HG02571 (cell line): ENCODE results near the gene ATP7A.
"Not testable (repeated sequence)": the region's sequence is repeated elsewhere in the genome, so short reads cannot be mapped to it uniquely, and the experiment has no call there.

Experiments
- ATAC-seq: cut with Tn5 transposase; IDR thresholded peaks from one replicate; pipeline ENCODE4 v1.9.1; 2021; ENCODE audit warnings: mild to moderate bottlenecking, moderate library complexity; ENCODE audit not compliant: unreplicated experiment

ATP7A gene

DNA sequence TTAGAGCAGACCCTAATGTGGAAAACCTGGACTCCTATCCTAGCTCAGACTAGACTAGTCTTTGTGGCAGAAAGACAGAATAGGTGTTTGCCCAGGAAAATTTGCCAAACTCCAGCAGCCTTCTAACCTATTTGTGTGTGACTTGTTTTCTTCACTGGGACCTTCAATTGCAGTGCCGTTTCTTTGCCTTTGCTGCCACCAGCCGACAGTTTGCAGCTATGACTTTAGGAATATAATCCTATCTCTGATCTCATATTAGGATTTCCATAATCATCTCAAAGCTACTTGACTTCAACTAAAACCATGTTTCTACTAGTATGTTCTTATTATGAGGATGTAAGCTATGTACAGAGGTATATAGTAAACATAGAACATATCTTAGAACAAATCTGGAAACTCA lies 119.2 kb downstream of the ATP7A start:
- ATAC-seq: no peak

DNA sequence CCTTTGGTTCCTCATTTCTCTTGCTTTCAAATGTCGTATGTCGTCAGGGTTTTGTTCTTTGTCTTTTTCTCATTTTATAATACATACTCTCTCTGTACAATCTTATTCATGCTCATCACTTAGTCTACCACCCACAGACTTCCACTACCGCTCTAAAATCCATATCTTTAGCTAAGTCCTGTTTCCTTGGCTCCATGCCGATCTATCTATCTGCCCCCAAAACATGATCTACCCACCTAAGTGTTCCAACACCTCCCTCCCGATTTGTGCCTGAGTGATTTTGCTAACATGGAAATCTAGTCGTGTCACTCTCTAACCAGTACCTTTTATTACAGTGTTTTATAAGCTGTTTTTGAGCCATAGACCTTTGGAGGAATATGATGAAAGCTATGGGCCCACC lies 124.6 kb downstream of the ATP7A start:
- no peak for ATAC-seq

DNA sequence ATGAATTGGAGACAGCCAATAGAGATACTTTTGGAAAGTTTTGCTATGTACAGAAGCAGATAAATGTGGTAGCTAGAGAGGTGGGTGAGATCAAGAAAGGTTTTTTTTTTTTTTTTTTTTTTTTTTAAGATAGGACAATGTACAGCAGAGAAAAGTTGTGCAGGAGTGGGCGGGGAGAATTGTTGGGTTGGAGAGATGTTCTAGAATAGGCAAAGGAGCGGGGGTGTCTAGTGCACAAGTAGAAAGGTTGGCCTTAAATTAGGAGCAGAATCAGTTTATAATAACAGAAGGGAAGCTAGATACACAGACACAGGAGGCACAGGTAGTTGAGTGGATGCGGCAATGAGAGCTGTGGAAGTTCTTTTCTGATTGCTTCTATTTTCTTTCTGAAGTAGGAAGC lies 127.4 kb downstream of the ATP7A start:
- ATAC-seq: no peak

DNA sequence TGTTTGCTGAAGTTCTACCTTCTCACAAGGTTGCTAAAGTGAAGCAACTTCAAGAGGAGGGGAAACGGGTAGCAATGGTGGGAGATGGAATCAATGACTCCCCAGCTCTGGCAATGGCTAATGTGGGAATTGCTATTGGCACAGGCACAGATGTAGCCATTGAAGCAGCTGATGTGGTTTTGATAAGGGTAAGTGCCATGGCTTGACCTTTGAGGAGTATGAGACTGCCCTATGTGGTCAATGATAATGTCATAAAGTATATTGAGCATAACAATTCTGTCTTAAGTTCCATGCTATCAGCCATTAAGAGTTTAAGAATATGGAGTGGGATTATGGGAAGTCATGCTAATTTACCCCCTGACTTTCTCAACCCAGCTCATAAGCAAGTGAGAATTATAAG lies 132.1 kb downstream of the ATP7A start:
- no peak for ATAC-seq

DNA sequence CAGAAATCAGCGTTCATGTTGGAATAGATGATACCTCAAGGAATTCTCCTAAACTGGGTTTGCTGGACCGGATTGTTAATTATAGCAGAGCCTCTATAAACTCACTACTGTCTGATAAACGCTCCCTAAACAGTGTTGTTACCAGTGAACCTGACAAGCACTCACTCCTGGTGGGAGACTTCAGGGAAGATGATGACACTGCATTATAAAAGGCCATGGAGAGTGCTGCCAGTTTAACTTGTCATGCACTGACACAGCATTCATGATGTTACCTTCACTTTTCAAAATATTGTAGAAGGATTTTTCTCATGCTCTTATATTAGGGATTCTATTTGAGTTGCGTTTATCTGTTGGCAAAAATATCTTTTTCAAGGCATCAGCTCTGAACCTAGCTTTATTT lies 135.9 kb downstream of the ATP7A start:
- ATAC-seq: no peak

DNA sequence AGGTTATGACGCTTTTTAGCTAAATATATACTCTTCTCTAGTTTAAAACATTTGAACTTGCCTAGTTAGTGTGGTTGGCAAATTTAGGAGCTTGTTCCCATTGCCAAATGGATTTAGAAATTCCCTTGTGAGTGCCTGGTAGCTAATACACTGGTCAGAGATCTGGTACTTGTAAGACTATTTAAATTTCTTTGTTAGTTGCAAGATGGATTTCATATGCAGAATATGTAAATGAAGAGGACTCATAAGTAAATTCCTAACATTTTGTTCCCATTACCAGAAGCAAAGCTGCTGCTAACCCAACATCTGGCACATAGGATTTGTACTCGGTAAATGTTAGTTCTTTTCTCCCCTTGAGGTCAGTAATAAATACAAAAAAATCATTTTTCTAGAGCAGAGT lies 137.6 kb downstream of the ATP7A start:
- ATAC-seq: no peak

DNA sequence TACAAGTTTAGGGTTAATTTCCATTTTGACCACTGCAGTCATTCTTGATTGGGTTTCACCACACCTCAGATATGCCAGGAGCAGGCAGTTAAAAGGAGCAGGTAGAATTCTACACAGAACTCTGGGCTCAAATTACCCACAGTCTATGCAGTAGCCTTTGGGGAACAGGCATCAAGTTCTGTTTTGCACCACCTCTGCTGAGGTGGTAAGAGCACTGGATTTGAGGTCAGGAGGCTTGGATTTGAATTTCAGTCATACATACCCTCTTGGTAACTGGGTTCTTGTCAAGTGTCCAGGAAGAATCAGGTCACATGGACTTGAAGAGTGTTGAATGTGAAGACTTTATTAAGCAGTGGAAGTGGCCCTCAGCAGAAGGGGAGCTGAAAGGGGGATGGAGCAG lies 153.2 kb downstream of the ATP7A start:
- ATAC-seq: no peak

DNA sequence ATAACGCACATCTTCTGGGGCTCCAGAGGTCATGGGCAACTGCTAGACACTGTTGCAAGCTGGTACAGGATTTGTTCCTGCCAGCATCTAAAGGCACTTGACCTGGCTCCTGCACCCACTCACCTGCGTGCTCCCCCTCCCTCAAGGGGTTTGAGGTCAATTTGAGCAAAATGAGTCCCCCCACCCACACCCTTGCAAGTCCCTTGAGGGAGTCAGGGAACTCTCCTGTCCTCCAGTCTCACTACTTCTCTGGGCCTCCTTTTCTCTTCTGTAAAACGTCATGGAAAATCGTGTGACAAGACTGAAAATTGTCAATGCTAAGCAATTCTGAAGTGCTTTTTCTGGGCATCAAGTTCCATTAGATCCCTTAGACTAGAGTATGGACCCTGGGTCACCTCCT lies 153.7 kb downstream of the ATP7A start:
- peak; percentile 27 for ATAC-seq

DNA sequence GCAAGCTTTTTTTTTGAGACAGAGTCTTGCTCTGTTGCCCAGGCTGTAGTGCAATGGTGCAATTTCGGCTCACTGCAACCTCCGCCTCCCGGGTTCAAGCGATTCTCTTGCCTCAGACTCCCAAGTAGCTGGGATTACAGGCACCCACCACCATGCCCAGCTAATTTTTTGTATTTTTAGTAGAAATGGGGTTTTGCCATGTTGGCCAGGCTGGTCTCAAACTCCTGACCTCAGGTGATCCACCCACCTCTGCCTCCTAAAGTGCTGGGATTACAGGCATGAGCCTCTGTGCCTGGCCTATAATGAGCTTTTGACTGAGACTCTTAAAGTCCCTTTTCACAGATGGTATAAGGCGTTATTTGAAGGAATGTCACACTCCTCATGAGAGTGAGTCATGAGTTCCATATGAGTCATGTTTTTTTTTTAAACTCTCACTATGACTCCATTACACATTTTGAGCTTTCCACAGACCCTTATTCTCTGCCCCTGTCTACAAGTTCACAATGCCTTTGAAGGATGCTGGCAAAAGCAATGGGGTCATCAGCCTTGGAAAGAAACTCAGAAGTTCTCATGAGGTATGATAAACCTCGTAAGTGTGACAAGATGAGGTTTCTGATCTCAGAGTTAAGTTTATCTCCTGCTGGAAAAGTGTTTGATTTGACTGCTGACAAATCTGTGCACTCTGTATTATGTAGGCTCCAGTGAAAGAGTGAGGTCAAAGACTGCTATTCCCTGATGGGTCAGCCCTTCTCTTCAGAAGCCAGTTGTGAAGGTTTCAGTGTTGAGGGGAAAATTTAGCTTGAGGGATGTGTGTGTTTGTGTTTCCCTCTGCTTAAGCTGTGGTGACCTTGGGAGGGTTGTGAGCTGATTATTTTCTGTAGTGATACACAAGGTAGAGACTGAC lies 154.5 kb downstream of the ATP7A start:
- peak; percentile 77 for ATAC-seq

DNA sequence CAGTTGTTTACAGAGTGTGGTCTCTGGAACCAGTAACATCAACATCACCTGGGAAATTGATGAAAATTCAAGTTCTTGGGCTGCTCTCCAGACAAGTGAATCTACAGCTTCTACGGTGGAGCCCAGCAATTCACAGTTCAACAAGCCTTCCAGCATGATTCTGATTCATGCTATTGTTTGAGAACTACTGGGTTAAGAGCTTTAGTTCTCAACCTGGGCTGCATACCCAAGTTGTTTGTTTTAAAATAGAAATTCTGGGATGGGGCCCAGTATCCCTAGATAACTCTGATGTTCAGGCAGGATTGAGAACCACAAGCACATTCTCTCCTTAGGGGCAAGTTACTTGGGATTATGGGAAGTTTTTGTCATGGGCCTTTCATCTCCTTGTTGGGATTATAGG lies 155.6 kb downstream of the ATP7A start:
- no peak for ATAC-seq

DNA sequence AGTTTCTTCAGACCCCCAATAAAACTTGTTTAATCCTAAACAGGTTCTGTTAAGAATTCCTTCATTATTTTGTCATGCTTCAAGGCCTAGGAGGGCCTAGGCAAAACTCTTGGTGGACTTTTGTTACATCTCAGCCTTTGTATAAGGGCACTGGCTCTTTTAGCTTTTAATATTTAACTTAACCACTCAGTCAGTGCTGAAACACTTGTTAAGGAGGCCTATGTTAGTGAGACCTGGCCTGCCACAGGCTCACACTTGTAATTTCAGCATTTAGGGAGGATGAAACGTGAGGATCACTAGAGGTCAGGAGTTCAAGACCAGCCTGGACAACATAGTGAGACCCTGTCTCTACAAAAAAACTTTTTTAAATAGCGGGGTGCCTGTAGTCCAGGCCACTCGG lies 160.8 kb downstream of the ATP7A start:
- ATAC-seq: no peak

DNA sequence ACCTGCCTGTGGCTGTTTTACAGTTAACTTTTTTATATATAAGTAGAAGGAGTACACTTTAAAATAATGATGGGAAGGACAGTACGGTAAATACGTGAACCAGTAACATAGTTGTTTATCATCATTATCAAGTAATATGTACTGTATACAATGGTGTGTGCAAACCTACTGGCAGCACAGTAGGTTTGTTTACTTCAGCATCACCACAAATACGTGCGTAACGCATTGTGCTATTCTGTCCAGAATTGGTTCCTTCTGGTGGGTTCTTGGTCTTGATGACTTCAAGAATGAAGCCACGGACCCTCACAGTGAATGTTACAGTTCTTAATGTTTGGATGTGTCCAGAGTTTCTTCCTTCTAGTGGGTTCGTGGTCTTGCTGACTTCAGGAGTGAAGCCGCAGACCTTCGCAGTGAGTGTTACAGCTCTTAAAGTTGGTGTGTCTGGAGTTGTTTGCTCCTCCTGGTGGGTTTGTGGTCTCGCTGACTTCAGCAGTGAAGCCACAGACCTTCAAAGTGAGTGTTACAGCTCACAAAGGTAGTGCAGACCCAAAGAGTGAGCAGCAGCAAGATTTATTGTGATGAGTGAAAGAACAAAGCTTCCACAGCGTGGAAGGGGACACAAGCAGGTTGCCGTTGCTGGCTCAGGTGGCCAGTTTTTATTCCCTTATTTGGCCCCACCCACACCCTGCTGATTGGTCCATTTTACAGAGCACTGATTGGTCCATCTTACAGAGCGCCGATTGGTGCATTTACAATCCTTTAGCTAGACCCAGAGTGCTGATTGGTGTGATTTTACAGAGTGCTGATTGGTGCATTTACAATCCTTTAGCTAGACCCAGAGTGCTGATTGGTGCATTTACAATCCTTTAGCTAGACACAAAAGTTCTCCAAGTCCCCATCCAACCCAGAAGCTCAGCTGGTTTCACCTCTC lies 162.9 kb downstream of the ATP7A start:
- not testable (repeated sequence) for ATAC-seq

DNA sequence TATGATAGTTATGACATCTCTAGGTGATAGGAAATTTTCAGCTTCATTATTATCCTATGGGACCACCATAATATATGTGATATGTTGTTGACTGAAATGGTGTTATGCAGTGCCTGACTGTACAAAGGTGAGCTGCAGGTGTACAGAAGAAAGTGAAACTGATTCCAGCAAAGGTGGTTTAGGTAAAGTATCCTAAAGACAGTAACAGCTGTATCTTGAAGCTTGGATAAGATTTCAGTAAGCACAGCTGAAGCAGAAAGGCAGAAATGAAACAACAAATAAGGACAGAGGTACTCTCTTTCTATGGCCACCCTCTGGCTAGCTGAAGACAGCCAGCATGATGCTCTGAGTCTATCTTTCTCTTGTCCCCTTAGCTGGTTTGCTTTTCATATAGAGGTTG lies 163.6 kb downstream of the ATP7A start:
- ATAC-seq: no peak

DNA sequence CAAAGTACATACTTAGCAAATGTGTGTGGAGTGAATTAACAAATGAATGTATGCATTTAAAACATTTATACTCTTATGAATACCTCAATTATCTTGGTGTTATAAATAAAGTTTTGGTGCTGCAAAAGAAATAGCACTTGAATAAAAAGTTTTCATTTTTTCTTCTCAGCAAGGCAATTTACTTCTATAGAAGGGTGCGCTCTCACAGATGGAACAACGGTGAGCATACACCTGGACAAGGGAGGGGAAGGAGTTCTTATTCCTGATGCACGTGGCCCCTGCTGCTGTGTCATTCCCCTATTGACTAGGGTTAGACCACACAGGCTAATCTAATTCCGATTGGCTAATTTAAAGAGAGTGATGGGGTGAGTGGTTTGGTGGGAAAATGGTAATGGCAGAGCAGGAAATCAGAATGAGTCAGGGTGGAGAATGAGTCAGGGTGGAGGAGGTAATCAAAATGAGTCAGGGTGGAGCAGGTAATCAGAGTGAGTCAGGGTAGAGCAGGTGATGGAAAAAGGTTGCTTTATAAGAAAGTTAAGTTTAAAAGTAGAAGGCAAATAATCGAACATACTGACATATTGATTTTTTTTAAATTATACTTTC lies 165.4 kb downstream of the ATP7A start:
- no peak for ATAC-seq

DNA sequence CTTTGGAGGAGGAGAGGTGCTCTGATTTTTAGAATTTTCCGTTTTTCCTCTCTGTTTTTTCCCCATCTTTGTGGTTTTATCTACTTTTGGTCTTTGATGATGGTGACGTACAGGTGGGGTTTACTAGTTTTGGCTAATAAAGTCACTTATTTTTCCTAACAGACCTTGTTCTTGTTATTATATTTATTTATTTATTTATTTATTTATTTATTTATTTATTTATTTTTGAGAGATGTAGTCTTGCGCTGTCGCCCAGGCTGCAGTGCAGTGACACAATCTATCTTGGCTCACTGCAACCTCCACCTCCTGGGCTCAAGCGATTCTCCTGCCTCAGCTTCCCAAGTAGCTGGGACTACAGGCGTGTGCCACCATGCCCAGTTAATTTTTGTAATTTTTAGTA lies 170.9 kb downstream of the ATP7A start:
- ATAC-seq: not testable (repeated sequence)

DNA sequence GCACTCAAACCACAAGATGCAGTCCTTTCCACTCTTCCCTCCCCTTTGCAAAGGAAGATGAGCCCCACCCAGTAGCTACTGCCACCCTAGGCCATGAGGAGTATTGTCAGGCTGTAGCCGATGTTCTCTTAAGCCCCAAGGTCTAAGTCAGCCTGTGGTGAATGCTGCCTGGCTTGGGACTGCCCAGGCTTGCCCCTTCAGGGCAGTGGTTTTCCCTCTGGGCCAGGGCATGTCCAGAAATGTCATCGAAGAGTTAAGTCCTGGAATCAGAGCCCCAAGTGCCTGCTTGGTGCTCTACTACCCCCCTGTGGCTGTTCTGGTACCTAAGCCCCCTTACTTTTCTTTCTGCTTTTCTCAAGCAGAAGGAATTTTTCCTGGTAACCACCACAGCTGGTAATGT lies 181.8 kb downstream of the ATP7A start:
- ATAC-seq: peak; percentile 70

DNA sequence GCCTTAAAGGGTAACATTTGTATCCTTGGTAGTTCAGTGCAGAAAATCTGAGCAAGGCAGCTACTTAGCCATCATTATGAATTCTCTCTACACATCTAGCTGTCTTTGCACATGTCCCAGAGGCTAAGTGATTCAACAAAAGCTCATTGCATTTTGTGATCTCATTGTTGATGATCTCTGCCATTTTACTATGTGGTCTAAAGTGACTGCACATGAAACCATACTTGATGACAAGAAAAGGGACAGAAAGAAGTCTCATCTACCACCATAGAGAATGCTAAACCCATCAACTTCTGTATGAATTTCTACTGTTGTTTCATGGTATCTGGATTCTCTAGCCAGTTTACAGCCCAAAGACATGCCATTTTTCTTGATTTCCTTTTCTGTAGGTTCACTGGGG lies 187.6 kb downstream of the ATP7A start:
- ATAC-seq: no peak
